Measurements from ENCODE around the gene ZNF652.

- TF ChIP-seq, protein P1, sequence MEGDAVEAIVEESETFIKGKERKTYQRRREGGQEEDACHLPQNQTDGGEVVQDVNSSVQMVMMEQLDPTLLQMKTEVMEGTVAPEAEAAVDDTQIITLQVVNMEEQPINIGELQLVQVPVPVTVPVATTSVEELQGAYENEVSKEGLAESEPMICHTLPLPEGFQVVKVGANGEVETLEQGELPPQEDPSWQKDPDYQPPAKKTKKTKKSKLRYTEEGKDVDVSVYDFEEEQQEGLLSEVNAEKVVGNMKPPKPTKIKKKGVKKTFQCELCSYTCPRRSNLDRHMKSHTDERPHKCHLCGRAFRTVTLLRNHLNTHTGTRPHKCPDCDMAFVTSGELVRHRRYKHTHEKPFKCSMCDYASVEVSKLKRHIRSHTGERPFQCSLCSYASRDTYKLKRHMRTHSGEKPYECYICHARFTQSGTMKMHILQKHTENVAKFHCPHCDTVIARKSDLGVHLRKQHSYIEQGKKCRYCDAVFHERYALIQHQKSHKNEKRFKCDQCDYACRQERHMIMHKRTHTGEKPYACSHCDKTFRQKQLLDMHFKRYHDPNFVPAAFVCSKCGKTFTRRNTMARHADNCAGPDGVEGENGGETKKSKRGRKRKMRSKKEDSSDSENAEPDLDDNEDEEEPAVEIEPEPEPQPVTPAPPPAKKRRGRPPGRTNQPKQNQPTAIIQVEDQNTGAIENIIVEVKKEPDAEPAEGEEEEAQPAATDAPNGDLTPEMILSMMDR (conservative IDR thresholded peaks at IDR 0.05; ENCODE audit: low read depth, low read length): no peak
- TF ChIP-seq POLR2A (IDR thresholded peaks at IDR 0.05; ENCODE audit: low read depth, low read length): no peak
- no peak for TF ChIP-seq RAD21 (IDR thresholded peaks at IDR 0.05; ENCODE audit: low read length)
- TF ChIP-seq BHLHE40 (IDR thresholded peaks at IDR 0.05; ENCODE audit: low read depth, low read length): no peak
- no peak for TF ChIP-seq CEBPB (IDR thresholded peaks at IDR 0.05; ENCODE audit: low read depth, low read length)
- TF ChIP-seq, protein P2, sequence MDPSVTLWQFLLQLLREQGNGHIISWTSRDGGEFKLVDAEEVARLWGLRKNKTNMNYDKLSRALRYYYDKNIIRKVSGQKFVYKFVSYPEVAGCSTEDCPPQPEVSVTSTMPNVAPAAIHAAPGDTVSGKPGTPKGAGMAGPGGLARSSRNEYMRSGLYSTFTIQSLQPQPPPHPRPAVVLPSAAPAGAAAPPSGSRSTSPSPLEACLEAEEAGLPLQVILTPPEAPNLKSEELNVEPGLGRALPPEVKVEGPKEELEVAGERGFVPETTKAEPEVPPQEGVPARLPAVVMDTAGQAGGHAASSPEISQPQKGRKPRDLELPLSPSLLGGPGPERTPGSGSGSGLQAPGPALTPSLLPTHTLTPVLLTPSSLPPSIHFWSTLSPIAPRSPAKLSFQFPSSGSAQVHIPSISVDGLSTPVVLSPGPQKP (IDR thresholded peaks at IDR 0.05; ENCODE audit: borderline replicate concordance, low read depth, low read length): no peak
- TF ChIP-seq CHD1 (IDR thresholded peaks at IDR 0.05; ENCODE audit: low read depth, low read length): no peak
Observed at GRCh38 chr17:49369089-49369488, 7.0 kb upstream of the ZNF652 start.

Measured in IMR-90 (cell line).